Measurements from ENCODE around the gene DES. TPM values are rescaled to one million over a fixed set of nuclear protein-coding genes. Genes with fewer than 3 reads are reported as not detected.

Gene DES
- total and polyA plus RNA-seq, 4 donors: 23.9 to 108 (median 57.9) TPM

- Histone ChIP-seq H3K9ac (ENCODE audit: insufficient read depth in 1 of 2, low read length in 2 of 2) (no peak overlapping the region), H3K36me3 (ENCODE audit: control insufficient read depth in 4 of 4, insufficient read depth in 4 of 4, low read length in 4 of 4) (no peaks in the 10 kb centered on the region), H3K27me3 (ENCODE audit: control insufficient read depth in 3 of 3, insufficient read depth in 3 of 3, low read length in 2 of 3) (no peaks in the 10 kb centered on the region), H3K9me3 (ENCODE audit: control insufficient read depth in 4 of 4, insufficient read depth in 3 of 4, low read length in 3 of 4) (no peaks in the 10 kb centered on the region), H3K4me3 (no peak overlapping the region), H3K27ac (ENCODE audit: low read depth in 1 of 2, low read length in 1 of 2) (peak overlapping the region in 1 of 2 donors; percentile 86), H3K4me1 (ENCODE audit: control insufficient read depth in 5 of 5, insufficient read depth in 5 of 5, low read length in 5 of 5) (peaks cover 0 to 26% (median 2%) of the 10 kb centered on the region in 5 donors)
- ATAC-seq (ENCODE audit: insufficient read depth, low FRiP score): no peak
- 91 to 95% methylated on average over 9 of the region's 9 CpGs for WGBS, 2 donors
- DNase-seq: no peak
- TF ChIP-seq CTCF (IDR thresholded peaks at IDR 0.05; ENCODE audit: control extremely low read depth, extremely low read depth): no peak
Measured at GRCh38 chr2:219403861-219404260, 14.3 kb upstream of the DES start.

GRCh38 chr2:219404291-219404910 is 13.8 kb upstream of the DES start:
- Histone ChIP-seq H3K27me3 (ENCODE audit: control insufficient read depth in 3 of 3, insufficient read depth in 3 of 3, low read length in 2 of 3) (no peaks in the 10 kb centered on the region), H3K9me3 (ENCODE audit: control insufficient read depth in 4 of 4, insufficient read depth in 3 of 4, low read length in 3 of 4) (no peaks in the 10 kb centered on the region), H3K27ac (ENCODE audit: low read depth in 1 of 2, low read length in 1 of 2) (peak overlapping the region in 1 of 2 donors; percentile 86), H3K4me1 (ENCODE audit: control insufficient read depth in 5 of 5, insufficient read depth in 5 of 5, low read length in 5 of 5) (peaks cover 0 to 21% (median 2%) of the 10 kb centered on the region in 5 donors), H3K4me3 (no peak overlapping the region), H3K36me3 (ENCODE audit: control insufficient read depth in 4 of 4, insufficient read depth in 4 of 4, low read length in 4 of 4) (no peaks in the 10 kb centered on the region), H3K9ac (ENCODE audit: insufficient read depth in 1 of 2, low read length in 2 of 2) (no peak overlapping the region)
- TF ChIP-seq CTCF (IDR thresholded peaks at IDR 0.05; ENCODE audit: control extremely low read depth, extremely low read depth): no peak
- WGBS, 2 donors: 80 to 85% methylated on average over 10 of the region's 10 CpGs
- DNase-seq (peak in 1 of 3 donors; percentile 40), ATAC-seq (ENCODE audit: insufficient read depth, low FRiP score) (no peak)

GRCh38 chr2:219404954-219405353 is 13.2 kb upstream of the DES start:
- DNase-seq: no peak
- TF ChIP-seq CTCF (IDR thresholded peaks at IDR 0.05; ENCODE audit: control extremely low read depth, extremely low read depth): no peak
- peak overlapping the region in 1 of 2 donors; percentile 86 for H3K27ac ChIP-seq (ENCODE audit: low read depth in 1 of 2, low read length in 1 of 2)
- H3K9ac ChIP-seq (ENCODE audit: insufficient read depth in 1 of 2, low read length in 2 of 2): no peak overlapping the region
- H3K4me3 ChIP-seq: no peak overlapping the region
- H3K36me3 ChIP-seq (ENCODE audit: control insufficient read depth in 4 of 4, insufficient read depth in 4 of 4, low read length in 4 of 4): no peaks in the 10 kb centered on the region
- H3K4me1 ChIP-seq (ENCODE audit: control insufficient read depth in 5 of 5, insufficient read depth in 5 of 5, low read length in 5 of 5): peaks cover 0 to 16% (median 0%) of the 10 kb centered on the region in 5 donors
- H3K27me3 ChIP-seq (ENCODE audit: control insufficient read depth in 3 of 3, insufficient read depth in 3 of 3, low read length in 2 of 3): no peaks in the 10 kb centered on the region
- whole genome bisulfite sequencing, 2 donors: 78 to 91% methylated on average over 7 of the region's 7 CpGs
- H3K9me3 ChIP-seq (ENCODE audit: control insufficient read depth in 4 of 4, insufficient read depth in 3 of 4, low read length in 3 of 4): no peaks in the 10 kb centered on the region
- ATAC-seq (ENCODE audit: insufficient read depth, low FRiP score): no peak

GRCh38 chr2:219405451-219405850 is 12.7 kb upstream of the DES start:
- WGBS, 2 donors: 74 to 81% methylated on average over 9 of the region's 9 CpGs
- Histone ChIP-seq H3K27me3 (ENCODE audit: control insufficient read depth in 3 of 3, insufficient read depth in 3 of 3, low read length in 2 of 3) (no peaks in the 10 kb centered on the region), H3K9me3 (ENCODE audit: control insufficient read depth in 4 of 4, insufficient read depth in 3 of 4, low read length in 3 of 4) (no peaks in the 10 kb centered on the region), H3K36me3 (ENCODE audit: control insufficient read depth in 4 of 4, insufficient read depth in 4 of 4, low read length in 4 of 4) (no peaks in the 10 kb centered on the region), H3K4me1 (ENCODE audit: control insufficient read depth in 5 of 5, insufficient read depth in 5 of 5, low read length in 5 of 5) (peaks cover 0 to 13% (median 0%) of the 10 kb centered on the region in 5 donors), H3K27ac (ENCODE audit: low read depth in 1 of 2, low read length in 1 of 2) (peak overlapping the region in 1 of 2 donors; percentile 86), H3K9ac (ENCODE audit: insufficient read depth in 1 of 2, low read length in 2 of 2) (no peak overlapping the region), H3K4me3 (no peak overlapping the region)
- ATAC-seq (ENCODE audit: insufficient read depth, low FRiP score): no peak
- no peak for DNase-seq
- TF ChIP-seq CTCF (IDR thresholded peaks at IDR 0.05; ENCODE audit: control extremely low read depth, extremely low read depth): no peak

Measured in lung (tissue), 12 donors.